ENCODE results near the gene BAZ2B. TPM values are rescaled to one million over a fixed set of nuclear protein-coding genes. Genes with fewer than 3 reads are reported as not detected.

Gene BAZ2B
- total and polyA plus RNA-seq, 9 of the 15 experiments (the other 6 are each of a cell fraction or from before 2014, with no cell fraction given): 7.5 to 38.6 (median 19.8) TPM

- no peak for TF ChIP-seq SRSF3 (IDR thresholded peaks at IDR 0.05; ENCODE audit: insufficient read depth, low read length)
- peak; percentile 71 for TF ChIP-seq SP1 (CRISPR knock-in tag; IDR thresholded peaks at IDR 0.05)
- no peak for TF ChIP-seq STAG1 (CRISPR knock-in tag; IDR thresholded peaks at IDR 0.05; ENCODE audit: borderline replicate concordance)
- TF ChIP-seq ZNF589 (CRISPR knock-in tag; IDR thresholded peaks at IDR 0.05; ENCODE audit: low read depth): peak; percentile 77; the same call in 1 of the 2 replicates
- peak; percentile 82 for TF ChIP-seq TAF7 (tag; IDR thresholded peaks at IDR 0.05)
- peak; percentile 68; the same call in 1 of the 2 replicates for TF ChIP-seq ZBTB2 (IDR thresholded peaks at IDR 0.05)
- no peak for TF ChIP-seq CHD1 (IDR thresholded peaks at IDR 0.05; ENCODE audit: low read length)
- TF ChIP-seq NBN (IDR thresholded peaks at IDR 0.05; ENCODE audit: low read depth): peak; percentile 74
- TF ChIP-seq USF2 (CRISPR knock-in tag; IDR thresholded peaks at IDR 0.05): no peak
- TF ChIP-seq ZNF511 (CRISPR knock-in tag; IDR thresholded peaks at IDR 0.05): no peak
- peak; percentile 75 for TF ChIP-seq HMGN3 (IDR thresholded peaks at IDR 0.05; ENCODE audit: borderline replicate concordance, extremely low read depth, insufficient read length, low read depth, low read length)
- no peak for TF ChIP-seq ZNF398 (CRISPR knock-in tag; IDR thresholded peaks at IDR 0.05)
- no peak for TF ChIP-seq ZNF217 (CRISPR knock-in tag; IDR thresholded peaks at IDR 0.05)
- no peak for TF ChIP-seq THRAP3 (IDR thresholded peaks at IDR 0.05; ENCODE audit: borderline replicate concordance)
- no peak for TF ChIP-seq PCBP2 (IDR thresholded peaks at IDR 0.05; ENCODE audit: low read depth, low read length, poor library complexity, severe bottlenecking)
- no peak; the same call in 1 of the 2 replicates for TF ChIP-seq TRIM28 (IDR thresholded peaks at IDR 0.05)
- peak; percentile 72 for TF ChIP-seq BRD9 (IDR thresholded peaks at IDR 0.05; ENCODE audit: low read depth, partially characterized antibody)
- TF ChIP-seq ZMIZ1 (IDR thresholded peaks at IDR 0.05; ENCODE audit: low read depth in 2 of 2, low read length in 2 of 2): 0 out of 4 replicates have a peak, but pooled peaks of 1 of the 2 experiments have one; percentile 22
- peak; percentile 66; the same call in 1 of the 2 replicates for TF ChIP-seq POLR2AphosphoS2 (IDR thresholded peaks at IDR 0.05; ENCODE audit: low read length)
Observed at GRCh38 chr2:159286709-159287441, 329.5 kb downstream of the BAZ2B start (continued).

Measured in K562 (cell line).